ENCODE data around the gene NKD1. TPM values are rescaled to one million over a fixed set of nuclear protein-coding genes. Genes with fewer than 3 reads are reported as not detected.
A peak's percentile ranks its signal among the peaks of the same experiment; 100 is the strongest.

Gene NKD1
- total and polyA plus RNA-seq, 4 donors, result 2.3 to 14.1 (median 8.0) TPM

- no peaks in the 10 kb centered on the region for H3K27me3 ChIP-seq (ENCODE audit: control insufficient read depth in 3 of 3, insufficient read depth in 3 of 3, low read length in 2 of 3)
- no peaks in the 10 kb centered on the region for H3K9me3 ChIP-seq (ENCODE audit: control insufficient read depth in 4 of 4, insufficient read depth in 3 of 4, low read length in 3 of 4)
- H3K36me3 ChIP-seq (ENCODE audit: control insufficient read depth in 4 of 4, insufficient read depth in 4 of 4, low read length in 4 of 4), result no peaks in the 10 kb centered on the region
- H3K4me3 ChIP-seq, result no peak overlapping the region
- peaks cover 0 to 1% (median 0%) of the 10 kb centered on the region in 5 donors for H3K4me1 ChIP-seq (ENCODE audit: control insufficient read depth in 5 of 5, insufficient read depth in 5 of 5, low read length in 5 of 5)
- no peak for TF ChIP-seq CTCF (IDR thresholded peaks at IDR 0.05; ENCODE audit: control extremely low read depth, extremely low read depth)
- WGBS, 2 donors, result 77 to 80% methylated on average over 6 of the region's 6 CpGs
- DNase-seq (no peak), ATAC-seq (ENCODE audit: insufficient read depth, low FRiP score) (no peak)
- H3K9ac ChIP-seq (ENCODE audit: insufficient read depth in 1 of 2, low read length in 2 of 2), result no peak overlapping the region
- no peak overlapping the region for H3K27ac ChIP-seq (ENCODE audit: low read depth in 1 of 2, low read length in 1 of 2)
These were observed 131.7 kb downstream of the NKD1 start for GRCh38 chr16:50679676-50680555.

- 72 to 79% methylated on average over 3 of the region's 3 CpGs for WGBS, 2 donors
- H3K36me3 ChIP-seq (ENCODE audit: control insufficient read depth in 4 of 4, insufficient read depth in 4 of 4, low read length in 4 of 4), result no peaks in the 10 kb centered on the region
- no peak for TF ChIP-seq CTCF (IDR thresholded peaks at IDR 0.05; ENCODE audit: control extremely low read depth, extremely low read depth)
- H3K27ac ChIP-seq (ENCODE audit: low read depth in 1 of 2, low read length in 1 of 2), result peak overlapping the region in 1 of 2 donors; percentile 62
- DNase-seq (no peak), ATAC-seq (ENCODE audit: insufficient read depth, low FRiP score) (no peak)
- H3K4me3 ChIP-seq, result no peak overlapping the region
- H3K9ac ChIP-seq (ENCODE audit: insufficient read depth in 1 of 2, low read length in 2 of 2), result no peak overlapping the region
- no peaks in the 10 kb centered on the region for H3K9me3 ChIP-seq (ENCODE audit: control insufficient read depth in 4 of 4, insufficient read depth in 3 of 4, low read length in 3 of 4)
- peaks cover 0 to 3% (median 0%) of the 10 kb centered on the region in 5 donors for H3K4me1 ChIP-seq (ENCODE audit: control insufficient read depth in 5 of 5, insufficient read depth in 5 of 5, low read length in 5 of 5)
- no peaks in the 10 kb centered on the region for H3K27me3 ChIP-seq (ENCODE audit: control insufficient read depth in 3 of 3, insufficient read depth in 3 of 3, low read length in 2 of 3)
These were observed 132.3 kb downstream of the NKD1 start for GRCh38 chr16:50680556-50680893.

- no peak for ATAC-seq (ENCODE audit: insufficient read depth, low FRiP score)
- Histone ChIP-seq H3K36me3 (ENCODE audit: control insufficient read depth in 4 of 4, insufficient read depth in 4 of 4, low read length in 4 of 4) (no peaks in the 10 kb centered on the region), H3K27me3 (ENCODE audit: control insufficient read depth in 3 of 3, insufficient read depth in 3 of 3, low read length in 2 of 3) (no peaks in the 10 kb centered on the region), H3K9me3 (ENCODE audit: control insufficient read depth in 4 of 4, insufficient read depth in 3 of 4, low read length in 3 of 4) (no peaks in the 10 kb centered on the region), H3K27ac (ENCODE audit: low read depth in 1 of 2, low read length in 1 of 2) (peak within 1 kb of the TSS in 1 of 2 donors; percentile 62), H3K4me3 (no peak within 1 kb of the TSS), H3K9ac (ENCODE audit: insufficient read depth in 1 of 2, low read length in 2 of 2) (no peak within 1 kb of the TSS), H3K4me1 (ENCODE audit: control insufficient read depth in 5 of 5, insufficient read depth in 5 of 5, low read length in 5 of 5) (peaks cover 0 to 3% (median 0%) of the 10 kb centered on the region in 5 donors)
- 37 to 59% methylated on average over 16 of the region's 16 CpGs for WGBS, 2 donors
- TF ChIP-seq CTCF (IDR thresholded peaks at IDR 0.05; ENCODE audit: control extremely low read depth, extremely low read depth), result no peak
- DNase-seq, result no peak
These were observed 133.1 kb downstream of the NKD1 start, which contains the start of gene SNX20 for GRCh38 chr16:50681021-50681885. Gene SNX20, minus strand, starts transcription at chr16:50681312. Its CDS starts 3,786 bp downstream, at chr16:50677526.

All from lung (tissue), 12 donors.